GM12864 (cell line): ENCODE measurements around the gene GPR173.

Experiments
- DNase-seq: peaks from one replicate; pipeline ENCODE4 v3.0.0-alpha.2; 2011; ENCODE audit warnings: low read depth
- H3K4me3 ChIP-seq: 2 replicates; pipeline ENCODE4 v1.5.1; 2011; ENCODE audit warnings: mild to moderate bottlenecking, low read depth, low read length, control low read depth
- CTCF ChIP-seq: IDR thresholded peaks from 2 replicates; pipeline ENCODE4 v1.5.1; 2011; ENCODE audit warnings: low read depth, mild to moderate bottlenecking, moderate library complexity, low read length, control low read depth, inconsistent platforms; ENCODE audit errors: missing control alignments

Gene GPR173

GRCh38 chrX:53036149-53036548, 12.4 kb upstream of the GPR173 start:
- no peak for DNase-seq
- H3K4me3 ChIP-seq, result no peak overlapping the region
- TF ChIP-seq CTCF, result no peak

GRCh38 chrX:53039236-53039635, 9.4 kb upstream of the GPR173 start:
- no peak for DNase-seq
- TF ChIP-seq CTCF, result no peak
- H3K4me3 ChIP-seq, result no peak overlapping the region

- no peak overlapping the region for H3K4me3 ChIP-seq
- TF ChIP-seq CTCF, result no peak
- no peak for DNase-seq
Measured at GRCh38 chrX:53044995-53045394, 3.6 kb upstream of the GPR173 start.

- no peak overlapping the region for H3K4me3 ChIP-seq
- no peak for TF ChIP-seq CTCF
- DNase-seq, result no peak
Measured at GRCh38 chrX:53047228-53047627, 1.4 kb upstream of the GPR173 start.

GRCh38 chrX:53049127-53049517, 533 bp downstream of the GPR173 start:
- no peak overlapping the region for H3K4me3 ChIP-seq
- TF ChIP-seq CTCF, result no peak
- DNase-seq, result no peak

GRCh38 chrX:53050841-53051240, 2.3 kb downstream of the GPR173 start:
- no peak overlapping the region for H3K4me3 ChIP-seq
- no peak for TF ChIP-seq CTCF
- no peak for DNase-seq

- no peak for TF ChIP-seq CTCF
- no peak for DNase-seq
- H3K4me3 ChIP-seq, result no peak overlapping the region
Measured at GRCh38 chrX:53055244-53055849, 6.8 kb downstream of the GPR173 start.
